ENCODE results near the gene RECQL.
A peak's percentile ranks its signal among the peaks of the same experiment; 100 is the strongest.

GRCh38 chr12:21501258-21502163, at the start of gene RECQL, which contains the start of gene GOLT1B:
- TF ChIP-seq CTCF (IDR thresholded peaks at IDR 0.05 in 2 of 3, conservative IDR thresholded peaks at IDR 0.05 in 1 of 3; ENCODE audit: insufficient read depth in 2 of 3, low read depth in 1 of 3, low read length in 3 of 3) = no peak
- TF ChIP-seq SRSF1 (IDR thresholded peaks at IDR 0.05; ENCODE audit: low read depth, low read length) = no peak
- peak; percentile 96 for TF ChIP-seq NFYB (IDR thresholded peaks at IDR 0.05; ENCODE audit: extremely low read depth, insufficient read length)
- no peak for TF ChIP-seq HDAC3 (IDR thresholded peaks at IDR 0.05; ENCODE audit: borderline replicate concordance, partially characterized antibody)
- peak in 2 of 3 experiments; percentile 35 to 53 for TF ChIP-seq YY1 (IDR thresholded peaks at IDR 0.05; ENCODE audit: borderline replicate concordance in 1 of 3, control insufficient read depth in 1 of 3, extremely low read depth in 1 of 3, insufficient read depth in 3 of 3, insufficient read length in 1 of 3, insufficient replicate concordance in 2 of 3, low read depth in 1 of 3, low read length in 2 of 3)
- TF ChIP-seq JUND (IDR thresholded peaks at IDR 0.05; ENCODE audit: borderline replicate concordance, low read depth, low read length) = 0 out of 2 replicates have a peak, but pooled peaks have one; percentile 31
- TF ChIP-seq JUND (tag; IDR thresholded peaks at IDR 0.05; ENCODE audit: borderline replicate concordance, low read depth, low read length) = no peak; the same call in 2 of the 3 replicates
